NT2/D1 (cell line): ENCODE data around the gene PCED1B.
"Not testable (repeated sequence)": the region's sequence is repeated elsewhere in the genome, so short reads cannot be mapped to it uniquely, and the experiment has no call there.

ENCODE experiments used
- SUZ12 ChIP-seq: IDR thresholded peaks from 2 replicates; pipeline ENCODE4 v1.6.1; 2011; ENCODE audit not compliant: insufficient read length, insufficient read depth; ENCODE audit errors: extremely low read depth
- YY1 ChIP-seq: IDR thresholded peaks from 2 replicates; pipeline ENCODE4 v1.6.1; 2011; ENCODE audit not compliant: insufficient read length, insufficient read depth
- ZNF274 ChIP-seq: IDR thresholded peaks from 2 replicates; pipeline ENCODE4 v1.6.1; 2011; ENCODE audit warnings: mild to moderate bottlenecking, low read depth, low read length

DNA sequence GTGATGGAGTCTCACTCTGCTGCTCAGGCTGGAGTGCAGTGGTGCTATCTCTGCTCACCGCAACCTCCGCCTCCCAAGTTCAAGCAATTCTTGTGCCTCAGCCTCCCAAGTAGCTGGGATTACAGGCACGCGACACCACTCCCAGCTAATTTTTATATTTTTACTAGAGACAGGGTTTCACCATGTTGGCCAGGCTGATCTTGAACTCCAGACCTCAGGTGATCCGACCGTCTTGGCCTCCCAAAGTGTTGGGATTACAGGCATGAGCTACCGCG lies 138.1 kb downstream of the PCED1B start:
- TF ChIP-seq ZNF274, YY1, SUZ12: not testable (repeated sequence)
